ENCODE data around the gene SAMSN1. TPM values are rescaled to one million over a fixed set of nuclear protein-coding genes. Genes with fewer than 3 reads are reported as not detected.

SAMSN1 gene
- total RNA-seq, 1 donor from 2014 or later: 79.0 TPM

GRCh38 chr21:14466715-14467114 lies 79.4 kb downstream of the SAMSN1 start:
- DNase-seq (ENCODE audit: low spot score): no peak
- Mint-ChIP-seq H3K36me3 (ENCODE audit: low read depth) (no peaks in the 10 kb centered on the region), H3K4me3 (ENCODE audit: low read depth) (no peak overlapping the region), H3K4me1 (ENCODE audit: low read depth) (peaks cover 11% of the 10 kb centered on the region), H3K27me3 (ENCODE audit: low read depth) (no peaks in the 10 kb centered on the region), H3K27ac (no peak overlapping the region), H3K9me3 (no peaks in the 10 kb centered on the region)
- intact Hi-C loops (cut with micrococcal nuclease): no loop called here

GRCh38 chr21:14457762-14458161 lies 88.4 kb downstream of the SAMSN1 start:
- no peak for DNase-seq (ENCODE audit: low spot score)
- Mint-ChIP-seq H3K27me3 (ENCODE audit: low read depth) (no peaks in the 10 kb centered on the region), H3K27ac (no peak overlapping the region), H3K36me3 (ENCODE audit: low read depth) (peaks cover 3% of the 10 kb centered on the region), H3K9me3 (no peaks in the 10 kb centered on the region), H3K4me3 (ENCODE audit: low read depth) (no peak overlapping the region), H3K4me1 (ENCODE audit: low read depth) (peaks cover 30% of the 10 kb centered on the region)
- intact Hi-C loops (cut with micrococcal nuclease): no loop called here

DNA sequence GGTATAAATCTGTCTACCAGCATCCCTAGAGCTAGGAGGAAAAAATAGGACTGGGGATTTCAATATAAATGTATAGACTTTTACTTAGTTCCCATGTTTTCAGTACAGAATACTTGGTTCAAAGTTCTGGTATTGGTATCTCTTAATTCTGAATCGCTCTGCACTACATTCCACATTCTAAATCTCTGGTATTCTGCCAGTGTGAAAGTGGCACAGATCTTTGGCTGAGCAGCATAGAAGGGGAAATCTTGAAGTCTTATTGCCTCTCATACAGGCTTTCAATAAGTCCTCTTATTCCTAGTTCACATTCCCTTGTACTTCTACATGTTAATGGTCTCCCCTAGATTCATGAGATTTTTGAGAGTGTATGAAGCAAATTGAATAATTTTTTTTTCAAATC lies 89.2 kb downstream of the SAMSN1 start:
- H3K9me3 Mint-ChIP-seq: no peaks in the 10 kb centered on the region
- H3K4me1 Mint-ChIP-seq (ENCODE audit: low read depth): peaks cover 37% of the 10 kb centered on the region
- DNase-seq (ENCODE audit: low spot score): no peak
- H3K4me3 Mint-ChIP-seq (ENCODE audit: low read depth): no peak overlapping the region
- H3K36me3 Mint-ChIP-seq (ENCODE audit: low read depth): peaks cover 3% of the 10 kb centered on the region
- no peaks in the 10 kb centered on the region for H3K27me3 Mint-ChIP-seq (ENCODE audit: low read depth)
- H3K27ac Mint-ChIP-seq: no peak overlapping the region
- intact Hi-C loops (cut with micrococcal nuclease): no loop called here

GRCh38 chr21:14454016-14455009 lies 91.8 kb downstream of the SAMSN1 start:
- DNase-seq (ENCODE audit: low spot score): no peak
- H3K27ac Mint-ChIP-seq: peak overlapping the region; percentile 67
- intact Hi-C loops (cut with micrococcal nuclease): loop anchor here (2.0 to 5.0 kb wide), 2 partner anchors 72 to 128 kb away; no protein-coding TSS in a partner anchor
- peaks cover 3% of the 10 kb centered on the region for H3K36me3 Mint-ChIP-seq (ENCODE audit: low read depth)
- H3K27me3 Mint-ChIP-seq (ENCODE audit: low read depth): no peaks in the 10 kb centered on the region
- H3K9me3 Mint-ChIP-seq: no peaks in the 10 kb centered on the region
- H3K4me1 Mint-ChIP-seq (ENCODE audit: low read depth): peaks cover 52% of the 10 kb centered on the region
- H3K4me3 Mint-ChIP-seq (ENCODE audit: low read depth): no peak overlapping the region

DNA sequence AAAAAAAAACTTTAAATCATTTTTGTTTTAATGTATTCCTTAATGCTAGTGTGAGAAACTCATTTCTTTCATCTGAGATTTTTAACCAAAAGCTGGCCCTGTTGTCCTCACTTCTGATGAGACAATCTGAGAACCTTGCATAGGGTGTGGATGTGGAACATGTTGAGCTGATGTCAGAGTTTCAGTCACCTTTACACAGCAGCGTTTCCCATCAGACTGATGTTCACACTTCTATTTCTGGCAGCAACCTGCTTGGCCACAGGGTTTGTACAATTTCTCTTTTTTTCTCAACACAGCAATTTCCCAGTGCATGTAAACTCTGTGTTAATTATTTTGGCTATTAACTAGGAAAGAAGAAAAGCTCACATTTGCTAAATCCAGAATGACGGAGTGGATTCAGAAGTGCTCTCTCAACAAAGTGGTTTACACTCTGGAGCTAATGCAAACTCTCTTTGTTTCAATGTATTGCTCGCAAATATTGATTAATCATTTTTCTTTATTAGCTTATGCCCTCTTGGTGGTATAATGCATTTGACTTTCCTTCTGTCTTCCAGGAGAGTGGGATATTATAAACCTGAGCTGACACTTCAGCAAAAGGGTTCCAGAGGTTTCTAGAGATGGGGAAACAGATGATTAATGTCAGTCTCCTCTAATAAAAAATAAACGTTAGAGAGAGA lies 92.6 kb downstream of the SAMSN1 start:
- Mint-ChIP-seq H3K27me3 (ENCODE audit: low read depth) (no peaks in the 10 kb centered on the region), H3K4me1 (ENCODE audit: low read depth) (peaks cover 55% of the 10 kb centered on the region), H3K9me3 (no peaks in the 10 kb centered on the region), H3K4me3 (ENCODE audit: low read depth) (no peak overlapping the region), H3K27ac (peak overlapping the region; percentile 67), H3K36me3 (ENCODE audit: low read depth) (peaks cover 1% of the 10 kb centered on the region)
- intact Hi-C loops (cut with micrococcal nuclease): loop anchor here (1.0 to 5.0 kb wide), 4 partner anchors 34 to 284 kb away; no protein-coding TSS in a partner anchor
- DNase-seq (ENCODE audit: low spot score): peak; percentile 22

DNA sequence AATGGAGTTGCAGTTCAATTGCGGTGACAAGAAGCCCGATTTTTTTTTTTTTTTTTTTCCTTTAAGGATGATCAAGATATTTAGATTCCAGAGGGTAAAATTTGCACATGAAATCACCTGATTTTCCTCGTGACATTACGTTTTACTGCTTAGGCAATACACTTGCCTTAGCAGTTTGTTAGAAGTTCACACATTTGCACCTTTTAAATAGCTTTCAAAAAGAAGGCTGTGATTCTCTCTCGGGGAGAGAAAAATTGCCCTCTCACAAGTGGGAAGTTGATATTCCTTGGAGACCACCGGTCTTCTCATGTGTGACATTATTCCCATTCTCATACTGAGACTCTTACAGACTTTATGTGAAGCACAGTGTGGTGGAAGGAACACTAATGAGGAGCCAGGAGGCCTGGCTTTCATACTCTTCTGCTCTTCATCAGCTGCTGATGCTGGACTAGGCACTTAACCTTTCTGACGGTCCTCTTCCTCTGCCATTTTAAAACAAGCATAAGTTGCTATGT lies 93.3 kb downstream of the SAMSN1 start:
- intact Hi-C loops (cut with micrococcal nuclease): loop anchor here (1.0 to 5.0 kb wide), 3 partner anchors 35 to 285 kb away; no protein-coding TSS in a partner anchor
- peaks cover 53% of the 10 kb centered on the region for H3K4me1 Mint-ChIP-seq (ENCODE audit: low read depth)
- no peaks in the 10 kb centered on the region for H3K27me3 Mint-ChIP-seq (ENCODE audit: low read depth)
- no peak for DNase-seq (ENCODE audit: low spot score)
- peak overlapping the region; percentile 67 for H3K27ac Mint-ChIP-seq
- H3K4me3 Mint-ChIP-seq (ENCODE audit: low read depth): no peak overlapping the region
- H3K36me3 Mint-ChIP-seq (ENCODE audit: low read depth): no peaks in the 10 kb centered on the region
- no peaks in the 10 kb centered on the region for H3K9me3 Mint-ChIP-seq

DNA sequence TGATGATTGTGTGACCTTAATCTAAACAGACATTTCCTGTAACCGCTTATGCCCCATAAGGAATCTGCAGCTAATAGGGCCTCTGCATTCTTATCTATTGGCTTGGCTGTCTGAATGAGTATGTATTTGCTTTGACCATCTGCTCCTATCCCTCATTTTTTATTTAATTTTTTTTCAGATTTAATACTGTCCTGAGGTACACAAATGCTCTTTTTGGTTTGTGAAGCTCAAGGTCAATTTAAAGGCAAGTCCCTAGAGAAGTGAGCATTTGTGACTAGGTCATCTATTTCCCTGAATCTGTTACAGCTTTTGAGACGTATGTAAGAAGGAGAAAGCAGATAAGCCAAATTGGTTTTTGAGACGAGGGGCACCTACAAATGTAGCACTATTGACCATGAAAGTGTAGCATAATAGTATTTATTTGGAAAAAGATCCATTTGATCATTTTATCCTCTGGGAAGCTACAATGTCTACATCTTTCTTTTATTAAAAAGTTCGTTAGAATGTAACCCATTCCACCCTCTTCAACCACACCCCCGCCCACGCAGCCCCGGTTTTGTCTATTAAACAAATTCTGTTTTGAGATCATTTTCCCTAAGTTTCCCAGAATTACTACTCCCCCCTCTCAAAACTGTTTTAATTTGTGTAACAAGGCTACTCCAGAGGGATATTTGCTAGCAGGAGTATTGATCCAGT lies 93.9 kb downstream of the SAMSN1 start:
- H3K4me3 Mint-ChIP-seq (ENCODE audit: low read depth): no peak overlapping the region
- intact Hi-C loops (cut with micrococcal nuclease): loop anchor here (5.0 kb wide), 1 partner anchor 130 kb away; no protein-coding TSS in a partner anchor
- H3K36me3 Mint-ChIP-seq (ENCODE audit: low read depth): no peaks in the 10 kb centered on the region
- H3K9me3 Mint-ChIP-seq: no peaks in the 10 kb centered on the region
- peak overlapping the region; percentile 1 for H3K27ac Mint-ChIP-seq
- no peaks in the 10 kb centered on the region for H3K27me3 Mint-ChIP-seq (ENCODE audit: low read depth)
- peaks cover 53% of the 10 kb centered on the region for H3K4me1 Mint-ChIP-seq (ENCODE audit: low read depth)
- DNase-seq (ENCODE audit: low spot score): no peak

- Mint-ChIP-seq H3K36me3 (ENCODE audit: low read depth) (no peaks in the 10 kb centered on the region), H3K4me1 (ENCODE audit: low read depth) (peaks cover 55% of the 10 kb centered on the region), H3K9me3 (no peaks in the 10 kb centered on the region), H3K27ac (peak overlapping the region; percentile 1), H3K27me3 (ENCODE audit: low read depth) (no peaks in the 10 kb centered on the region), H3K4me3 (ENCODE audit: low read depth) (no peak overlapping the region)
- DNase-seq (ENCODE audit: low spot score): no peak
- intact Hi-C loops (cut with micrococcal nuclease): loop anchor here (5.0 kb wide), 1 partner anchor 131 kb away; no protein-coding TSS in a partner anchor
Observed at GRCh38 chr21:14451546-14451945, 94.6 kb downstream of the SAMSN1 start.

DNA sequence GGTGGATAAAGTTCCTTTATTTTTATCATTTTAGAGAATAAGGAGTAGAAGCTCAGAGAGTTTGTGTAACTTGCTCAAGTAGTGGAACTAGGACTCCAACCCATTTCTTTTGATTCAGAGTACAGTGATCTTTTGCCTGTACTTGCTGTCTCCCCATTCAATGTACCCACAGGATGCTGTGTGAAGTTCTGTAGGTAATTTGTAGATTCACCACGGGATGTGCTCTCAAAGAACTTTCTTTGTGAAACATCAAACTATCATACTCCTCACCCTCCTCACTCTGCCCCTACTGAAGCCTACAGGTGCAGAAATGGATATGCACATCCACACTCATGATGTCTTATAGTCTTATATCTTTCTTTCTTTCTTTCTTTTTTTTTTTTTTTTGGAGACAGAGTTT lies 97.3 kb downstream of the SAMSN1 start:
- intact Hi-C loops (cut with micrococcal nuclease): loop anchor here (10.0 kb wide), 1 partner anchor 326 kb away; no protein-coding TSS in a partner anchor
- H3K4me3 Mint-ChIP-seq (ENCODE audit: low read depth): no peak overlapping the region

DNA sequence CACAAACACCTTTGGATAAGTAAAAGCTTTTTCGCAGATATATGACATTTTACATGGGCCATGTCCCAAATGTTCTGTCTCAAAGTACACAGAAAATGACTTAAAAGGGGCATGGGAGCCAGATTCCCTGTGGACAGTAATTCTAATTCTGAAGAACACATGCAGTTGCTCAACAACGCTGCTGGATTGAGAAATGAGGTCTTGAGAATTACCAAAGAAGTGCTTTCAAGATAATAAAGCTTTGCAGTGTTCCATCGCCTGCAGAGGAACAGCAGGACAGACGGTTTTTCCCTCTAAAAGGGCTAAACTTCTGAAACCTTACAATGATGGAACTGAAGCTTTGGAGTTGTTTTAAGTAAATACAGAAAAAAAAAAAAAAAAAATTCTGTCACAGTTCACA lies 107.9 kb downstream of the SAMSN1 start:
- H3K27ac Mint-ChIP-seq: no peak overlapping the region
- no peaks in the 10 kb centered on the region for H3K9me3 Mint-ChIP-seq
- DNase-seq (ENCODE audit: low spot score): no peak
- H3K4me1 Mint-ChIP-seq (ENCODE audit: low read depth): peaks cover 2% of the 10 kb centered on the region
- H3K36me3 Mint-ChIP-seq (ENCODE audit: low read depth): no peaks in the 10 kb centered on the region
- no peak overlapping the region for H3K4me3 Mint-ChIP-seq (ENCODE audit: low read depth)
- no peaks in the 10 kb centered on the region for H3K27me3 Mint-ChIP-seq (ENCODE audit: low read depth)
- intact Hi-C loops (cut with micrococcal nuclease): no loop called here

More for the DNA sequence above, 97.3 kb downstream of the SAMSN1 start:
- H3K27me3 Mint-ChIP-seq (ENCODE audit: low read depth): no peaks in the 10 kb centered on the region
- H3K36me3 Mint-ChIP-seq (ENCODE audit: low read depth): no peaks in the 10 kb centered on the region
- no peaks in the 10 kb centered on the region for H3K9me3 Mint-ChIP-seq
- H3K4me1 Mint-ChIP-seq (ENCODE audit: low read depth): peaks cover 44% of the 10 kb centered on the region
- H3K27ac Mint-ChIP-seq: no peak overlapping the region
- DNase-seq (ENCODE audit: low spot score): no peak

DNA sequence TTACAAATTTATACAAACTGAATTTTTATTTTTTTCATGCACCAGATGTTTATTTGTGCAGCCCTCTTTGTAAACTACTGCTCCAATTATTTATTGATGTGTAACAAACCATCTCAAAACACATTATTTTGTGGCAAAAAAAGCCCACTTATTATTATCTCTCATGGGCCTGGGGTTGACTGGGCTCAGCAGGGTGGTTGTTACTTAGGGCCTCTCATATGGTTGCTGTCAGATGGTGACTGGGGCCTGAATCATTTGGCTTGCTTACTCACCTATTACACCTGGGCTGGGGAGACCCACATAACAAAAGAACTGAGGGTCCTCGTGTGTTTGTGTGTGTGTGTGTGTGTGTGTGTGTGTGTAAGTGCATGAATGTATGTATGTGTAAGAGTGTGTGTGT lies 110.7 kb downstream of the SAMSN1 start:
- H3K4me1 Mint-ChIP-seq (ENCODE audit: low read depth): no peaks in the 10 kb centered on the region
- no peak for DNase-seq (ENCODE audit: low spot score)
- H3K27me3 Mint-ChIP-seq (ENCODE audit: low read depth): peaks cover 3% of the 10 kb centered on the region
- no peaks in the 10 kb centered on the region for H3K9me3 Mint-ChIP-seq
- no peaks in the 10 kb centered on the region for H3K36me3 Mint-ChIP-seq (ENCODE audit: low read depth)
- H3K4me3 Mint-ChIP-seq (ENCODE audit: low read depth): no peak overlapping the region
- intact Hi-C loops (cut with micrococcal nuclease): no loop called here
- no peak overlapping the region for H3K27ac Mint-ChIP-seq
